NCI-H1048 (cell line): ENCODE measurements around the gene TAF1B.
"Not testable (repeated sequence)": the region's sequence is repeated elsewhere in the genome, so short reads cannot be mapped to it uniquely, and the experiment has no call there.

Experiments
- DNase-seq: peaks from one replicate; lab custom pipeline; 2025; lab: John Stamatoyannopoulos, UW

Gene TAF1B

DNA sequence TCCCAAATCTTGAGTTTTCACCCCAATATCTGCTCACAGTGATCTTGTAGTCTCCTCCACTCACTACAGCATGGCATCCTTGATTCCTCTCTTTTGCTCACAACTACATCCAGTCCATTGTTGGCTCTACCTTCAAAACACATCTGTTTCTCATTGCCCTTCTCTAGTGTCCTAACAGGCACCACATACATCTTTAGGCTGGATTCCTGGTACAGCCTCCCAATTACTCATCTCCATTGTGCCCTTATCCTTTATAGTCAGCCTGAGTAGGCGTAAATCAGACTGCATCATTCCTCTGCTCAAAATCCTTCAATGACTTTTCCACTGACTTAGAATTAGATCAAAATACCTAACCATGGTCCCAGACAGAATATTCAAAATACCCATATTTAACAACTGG is 10.7 kb upstream of the TAF1B start:
- no peak for DNase-seq

DNA sequence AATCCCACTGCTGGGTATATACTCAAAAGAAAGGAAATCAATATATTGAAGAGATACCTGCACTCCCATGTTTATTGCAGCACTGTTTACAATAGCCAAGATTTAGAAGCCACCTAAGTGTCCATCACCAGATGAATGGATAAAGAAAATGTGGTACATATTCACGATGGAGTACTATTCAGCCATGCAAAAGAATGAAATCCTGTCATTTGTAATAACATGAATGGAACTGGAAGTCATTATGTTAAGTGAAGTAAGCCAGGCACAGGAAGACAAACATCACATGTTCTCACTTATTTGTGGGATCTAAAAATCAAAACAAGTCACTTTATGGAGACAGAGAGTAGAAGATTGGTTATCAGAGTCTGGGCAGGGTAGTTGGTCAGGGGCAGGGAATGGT is 8.2 kb upstream of the TAF1B start:
- not testable (repeated sequence) for DNase-seq

GRCh38 chr2:9836074-9836473 is 7.2 kb upstream of the TAF1B start:
- DNase-seq = no peak

DNA sequence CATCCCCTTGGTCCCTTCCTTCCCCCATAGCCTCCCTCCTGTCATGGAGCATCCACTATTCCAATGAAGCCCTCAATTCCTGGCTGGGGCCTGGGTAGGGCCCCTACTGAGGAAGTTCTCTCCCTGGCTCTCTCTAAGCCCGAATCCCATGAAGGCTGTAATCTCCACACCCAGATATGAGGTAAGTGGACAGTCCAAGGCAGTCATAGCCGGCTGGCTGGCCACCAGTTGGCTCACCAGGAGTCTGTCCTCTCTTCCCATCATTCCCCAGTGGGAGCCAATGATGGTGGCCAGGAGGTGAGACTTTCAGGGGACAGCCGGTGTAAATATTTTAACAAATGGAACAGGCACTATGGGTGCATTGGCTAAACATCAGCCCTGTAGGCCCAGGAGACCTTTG is 6.8 kb upstream of the TAF1B start:
- no peak for DNase-seq

DNA sequence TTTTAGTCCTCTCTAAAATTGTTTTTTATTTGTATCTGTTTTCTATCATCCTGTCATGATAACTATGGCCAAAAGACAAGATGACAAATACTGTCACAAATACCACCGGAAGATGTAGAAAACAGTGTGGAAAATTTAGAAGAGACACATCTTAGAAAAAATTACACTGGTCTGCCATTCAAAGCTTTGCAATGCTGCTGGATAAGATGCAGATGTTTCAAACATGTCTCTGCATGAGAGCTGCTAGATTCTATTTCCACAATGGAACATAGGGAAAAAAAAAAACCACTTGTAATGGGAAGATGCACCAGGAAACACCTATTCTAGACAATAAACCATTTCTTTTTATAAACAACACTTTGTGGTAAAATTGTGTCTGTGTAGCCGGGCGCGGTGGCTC is 5.8 kb upstream of the TAF1B start:
- DNase-seq = no peak

- DNase-seq = no peak
Observed at GRCh38 chr2:9838391-9838790, 4.9 kb upstream of the TAF1B start.

GRCh38 chr2:9842487-9843228 is 616 bp upstream of the TAF1B start:
- no peak for DNase-seq

GRCh38 chr2:9844036-9844483 is 786 bp downstream of the TAF1B start:
- no peak for DNase-seq

GRCh38 chr2:9844576-9844975 is 1.3 kb downstream of the TAF1B start:
- DNase-seq = no peak

GRCh38 chr2:9846554-9846953 is 3.3 kb downstream of the TAF1B start:
- no peak for DNase-seq

GRCh38 chr2:9847140-9847539 is 3.9 kb downstream of the TAF1B start:
- no peak for DNase-seq

DNA sequence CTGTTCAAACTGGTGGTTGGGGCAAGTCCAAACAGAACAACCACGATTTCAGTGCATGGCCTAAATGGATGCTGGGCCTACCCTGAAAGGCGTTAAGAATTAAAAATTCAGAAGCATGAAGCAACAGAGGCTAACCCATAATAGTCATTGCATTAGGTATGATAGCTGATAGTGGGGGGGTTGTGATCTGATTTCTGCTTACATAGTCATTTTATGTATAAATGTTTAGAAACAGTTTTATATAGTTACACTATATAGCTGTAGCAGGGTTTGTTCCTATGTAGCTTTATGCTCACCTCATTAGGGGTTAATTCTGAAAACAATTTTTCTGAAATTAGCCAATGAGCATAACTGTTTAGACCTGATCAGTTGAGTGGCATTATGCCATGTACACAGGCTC is 9.6 kb downstream of the TAF1B start:
- no peak for DNase-seq

- no peak for DNase-seq
Observed at GRCh38 chr2:9857814-9858729, 14.8 kb downstream of the TAF1B start.

DNA sequence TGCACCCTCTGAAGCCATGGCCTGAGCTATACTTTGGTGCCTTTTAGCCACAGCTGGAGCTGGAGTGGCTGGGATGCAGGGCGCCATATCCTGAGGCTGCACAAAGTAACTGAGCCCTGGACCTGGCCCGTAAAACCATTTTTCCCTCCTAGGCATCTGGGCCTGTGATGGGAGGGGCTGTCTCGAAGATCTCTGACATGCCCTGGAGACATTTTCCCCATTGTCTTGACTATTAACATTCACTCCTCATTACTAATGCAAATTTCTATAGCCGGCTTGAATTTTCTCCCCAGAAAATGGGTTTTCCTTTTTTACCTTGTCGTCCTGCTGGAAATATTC is 15.4 kb downstream of the TAF1B start:
- no peak for DNase-seq

DNA sequence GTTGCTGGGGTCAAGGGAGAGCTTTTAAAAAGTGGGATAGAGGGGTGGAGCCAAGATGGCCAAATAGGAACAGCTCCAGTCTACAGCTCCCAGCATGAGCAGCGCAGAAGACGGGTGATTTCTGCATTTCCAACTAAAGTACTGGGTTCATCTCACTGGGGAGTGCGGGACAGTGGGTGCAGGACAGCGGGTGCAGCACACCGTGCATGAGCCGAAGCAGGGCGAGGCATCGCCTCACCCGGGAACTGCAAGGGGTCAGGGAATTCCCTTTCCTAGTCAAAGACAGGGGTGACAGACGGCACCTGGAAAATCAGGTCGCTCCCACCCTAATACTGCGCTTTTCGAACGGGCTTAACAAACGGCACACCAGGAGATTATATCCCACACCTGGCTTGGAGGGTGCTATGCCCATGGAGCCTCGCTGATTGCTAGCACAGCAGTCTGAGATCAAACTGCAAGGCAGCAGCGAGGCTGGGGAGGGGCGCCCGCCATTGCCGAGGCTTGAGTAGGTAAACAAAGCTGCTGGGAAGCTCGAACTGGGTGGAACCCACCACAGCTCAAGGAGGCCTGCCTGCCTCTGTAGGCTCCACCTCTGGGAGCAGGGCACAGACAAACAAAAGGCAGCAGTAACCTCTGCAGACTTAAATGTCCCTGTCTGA is 17.8 kb downstream of the TAF1B start:
- not testable (repeated sequence) for DNase-seq

DNA sequence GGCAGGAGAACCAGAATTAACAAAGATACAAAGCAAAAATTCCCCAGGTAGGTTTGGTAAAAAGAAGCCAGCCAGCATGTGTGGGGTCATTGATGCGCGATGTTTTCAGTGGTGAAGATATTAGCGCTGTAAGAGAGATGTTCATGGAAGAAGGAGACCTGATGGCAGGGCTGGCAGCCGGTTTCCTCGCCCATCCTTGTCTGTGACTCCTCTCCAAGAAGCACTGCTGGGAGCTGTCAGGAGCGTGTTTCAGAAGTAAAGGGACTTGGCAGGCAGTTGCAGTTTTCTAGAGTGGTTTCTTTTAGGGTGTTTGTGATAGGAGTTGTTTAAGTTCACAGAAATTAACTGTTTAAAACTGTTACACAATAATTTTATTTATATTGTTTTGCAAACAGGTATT is 24.6 kb downstream of the TAF1B start:
- DNase-seq = no peak

DNA sequence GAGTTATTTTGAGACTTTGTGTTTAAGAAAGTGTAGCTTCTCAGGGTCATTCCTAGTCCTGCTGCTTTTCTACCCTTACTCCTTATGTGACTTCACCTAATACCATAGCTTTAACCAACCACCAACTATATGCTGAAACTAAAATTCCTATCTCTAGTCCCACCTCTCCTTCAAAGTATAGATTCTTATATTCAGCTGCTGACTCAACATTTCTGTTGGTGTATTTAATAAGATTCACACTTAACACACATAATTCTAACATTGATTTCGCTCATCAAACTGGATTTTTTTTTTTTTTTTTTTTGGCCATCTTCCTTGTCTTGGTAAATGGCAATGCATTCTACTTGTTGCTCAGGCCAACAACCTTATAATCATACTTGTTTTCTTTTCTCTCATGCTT is 30.1 kb downstream of the TAF1B start:
- DNase-seq = no peak

DNA sequence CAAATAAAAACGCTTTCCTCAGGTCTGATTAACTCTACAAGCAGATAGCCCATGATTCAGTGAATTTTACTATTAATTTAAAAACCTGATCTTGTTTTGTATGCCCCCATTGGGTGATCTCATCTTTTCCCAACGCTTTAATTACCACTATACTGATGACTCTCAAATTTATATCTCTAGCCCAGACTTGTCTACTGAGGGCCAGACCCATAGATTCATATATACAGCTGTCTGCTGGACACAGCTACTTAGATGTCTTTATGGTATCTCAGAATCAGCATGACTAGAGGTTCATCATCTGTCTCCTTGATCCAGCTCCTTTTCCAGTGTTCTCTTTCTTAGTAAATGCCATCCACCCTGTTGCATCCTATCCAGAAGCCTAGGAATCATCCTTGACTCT is 33.8 kb downstream of the TAF1B start:
- no peak for DNase-seq

DNA sequence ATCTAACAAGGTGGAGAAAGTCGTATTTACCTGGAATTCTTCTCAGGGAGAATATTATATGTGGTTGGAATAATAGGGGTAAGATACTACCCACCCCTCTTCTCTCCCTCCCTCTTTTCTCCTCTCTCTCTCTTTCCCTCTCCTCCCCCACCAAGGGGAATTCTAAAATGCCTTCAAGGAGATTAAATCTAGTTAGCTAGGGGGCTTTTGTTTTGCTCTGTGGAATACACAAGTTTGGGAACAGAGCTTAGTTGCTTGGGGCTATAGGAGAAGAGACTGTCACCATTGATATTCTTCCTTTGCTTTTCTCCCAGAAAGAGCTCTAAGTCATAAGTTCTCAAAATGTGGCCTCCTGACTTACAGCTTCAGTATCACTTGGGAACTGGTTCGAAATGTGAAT is 34.5 kb downstream of the TAF1B start:
- no peak for DNase-seq

GRCh38 chr2:9879455-9880194 is 36.4 kb downstream of the TAF1B start:
- DNase-seq = no peak

DNA sequence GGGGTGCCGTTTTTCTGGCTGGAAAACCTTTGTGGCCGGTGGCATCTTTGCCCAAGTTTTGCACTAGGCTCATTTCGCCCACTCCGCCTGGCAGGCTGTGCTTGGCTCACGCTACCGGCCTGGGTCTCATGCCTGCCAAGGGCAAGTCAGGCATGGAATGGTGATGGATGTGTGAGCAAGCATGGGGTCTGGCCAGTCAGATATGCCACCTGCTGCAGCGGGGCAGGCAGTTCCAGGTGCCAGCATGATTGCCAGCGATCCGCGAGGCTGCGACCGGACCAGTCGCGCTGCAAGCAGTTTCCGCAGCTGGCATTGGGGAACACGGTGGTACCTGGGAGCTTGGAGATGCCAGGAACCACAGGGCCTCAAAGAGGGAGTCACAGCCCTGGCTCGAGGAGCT is 40.6 kb downstream of the TAF1B start:
- no peak for DNase-seq

GRCh38 chr2:9884436-9884835 is 41.2 kb downstream of the TAF1B start:
- DNase-seq = no peak
